Lung (tissue), 12 donors: ENCODE measurements around the gene ANTKMT. TPM values are rescaled to one million over a fixed set of nuclear protein-coding genes. Genes with fewer than 3 reads are reported as not detected.

Experiments used
- ATAC-seq: fragments of 200-7000 bp; cut with Tn5 transposase; one replicate; pipeline ENCODE4 v1.9.1; 2020; ENCODE audit warnings: moderate number of reproducible peaks; ENCODE audit not compliant: insufficient read depth, low FRiP score
- DNase-seq, 3 donors: peaks; one replicate each; pipeline ENCODE4 v3.0.0-alpha.2; 2013 to 2017
- H3K27ac ChIP-seq, 2 donors: one replicate each; pipeline ENCODE4 v1.5.1; 2013; ENCODE audit warnings: mild to moderate bottlenecking in 2 of 2, moderate library complexity in 2 of 2, control low read depth in 1 of 2, inconsistent platforms in 1 of 2, low read depth in 1 of 2, low read length in 1 of 2
- H3K27me3 ChIP-seq, 3 donors: one replicate each; pipeline ENCODE4 v1.5.1; 2013; ENCODE audit warnings: low read length in 2 of 3; ENCODE audit not compliant: control insufficient read depth in 3 of 3, insufficient read depth in 3 of 3
- H3K36me3 ChIP-seq, 4 donors: one replicate each; pipeline ENCODE4 v1.5.1; 2013; ENCODE audit warnings: low read length in 4 of 4, mild to moderate bottlenecking in 1 of 4, moderate library complexity in 1 of 4; ENCODE audit not compliant: control insufficient read depth in 4 of 4, insufficient read depth in 4 of 4
- H3K4me1 ChIP-seq, 5 donors: one replicate each; pipeline ENCODE4 v1.5.1; 2013; ENCODE audit warnings: low read length in 5 of 5, mild to moderate bottlenecking in 2 of 5, moderate library complexity in 1 of 5; ENCODE audit not compliant: control insufficient read depth in 5 of 5, insufficient read depth in 5 of 5
- H3K4me3 ChIP-seq: one replicate; pipeline ENCODE4 v1.5.1; 2013; ENCODE audit warnings: mild to moderate bottlenecking, control low read depth, moderate library complexity
- H3K9ac ChIP-seq, 2 donors: one replicate each; pipeline ENCODE4 v1.5.1; 2013; ENCODE audit warnings: low read length in 2 of 2, control low read depth in 1 of 2; ENCODE audit not compliant: insufficient read depth in 1 of 2
- H3K9me3 ChIP-seq, 4 donors: one replicate each; pipeline ENCODE4 v1.5.1; 2013; ENCODE audit warnings: low read length in 3 of 4, mild to moderate bottlenecking in 1 of 4, moderate library complexity in 1 of 4; ENCODE audit not compliant: control insufficient read depth in 4 of 4, insufficient read depth in 3 of 4
- WGBS, 2 donors: extraction: QIAGEN DNeasy Blood & Tissue Kit; methylation state at CpG; one replicate each; pipeline ENCODE4 v1.1.7; 2013; 5-methylcytosine and 5-hydroxymethylcytosine counted together
- polyA plus RNA-seq, 2 donors: library from polyadenylated mRNA; stranded (reverse); fragments of 200-250 nt; gene quantifications; one replicate each; pipeline ENCODE4 v1.2.1, GENCODE V29; 2013
- total RNA-seq, 2 donors: library from RNA; depleted of rRNA in 1 of 2; stranded (reverse); fragments of >200 nt in 1 of 2; gene quantifications; one replicate each; pipeline ENCODE4 v1.2.1, GENCODE V29; 2014 to 2021
- TF ChIP-seq, protein P1 (sequence below): IDR thresholded peaks from 2 replicates; pipeline ENCODE4 v1.5.1; 2012; ENCODE audit warnings: mild to moderate bottlenecking; ENCODE audit errors: control extremely low read depth, extremely low read depth
- donor health status: control.
- donor health status: control.
- donor health status: Bipolar disorder and iron deficiency.
- donor health status: healthy.
- donor health status: DM: yes; HTN: yes; CAD: no.

Gene ANTKMT
- total and polyA plus RNA-seq, 4 donors: 9.2 to 65.7 (median 45.9) TPM

DNA sequence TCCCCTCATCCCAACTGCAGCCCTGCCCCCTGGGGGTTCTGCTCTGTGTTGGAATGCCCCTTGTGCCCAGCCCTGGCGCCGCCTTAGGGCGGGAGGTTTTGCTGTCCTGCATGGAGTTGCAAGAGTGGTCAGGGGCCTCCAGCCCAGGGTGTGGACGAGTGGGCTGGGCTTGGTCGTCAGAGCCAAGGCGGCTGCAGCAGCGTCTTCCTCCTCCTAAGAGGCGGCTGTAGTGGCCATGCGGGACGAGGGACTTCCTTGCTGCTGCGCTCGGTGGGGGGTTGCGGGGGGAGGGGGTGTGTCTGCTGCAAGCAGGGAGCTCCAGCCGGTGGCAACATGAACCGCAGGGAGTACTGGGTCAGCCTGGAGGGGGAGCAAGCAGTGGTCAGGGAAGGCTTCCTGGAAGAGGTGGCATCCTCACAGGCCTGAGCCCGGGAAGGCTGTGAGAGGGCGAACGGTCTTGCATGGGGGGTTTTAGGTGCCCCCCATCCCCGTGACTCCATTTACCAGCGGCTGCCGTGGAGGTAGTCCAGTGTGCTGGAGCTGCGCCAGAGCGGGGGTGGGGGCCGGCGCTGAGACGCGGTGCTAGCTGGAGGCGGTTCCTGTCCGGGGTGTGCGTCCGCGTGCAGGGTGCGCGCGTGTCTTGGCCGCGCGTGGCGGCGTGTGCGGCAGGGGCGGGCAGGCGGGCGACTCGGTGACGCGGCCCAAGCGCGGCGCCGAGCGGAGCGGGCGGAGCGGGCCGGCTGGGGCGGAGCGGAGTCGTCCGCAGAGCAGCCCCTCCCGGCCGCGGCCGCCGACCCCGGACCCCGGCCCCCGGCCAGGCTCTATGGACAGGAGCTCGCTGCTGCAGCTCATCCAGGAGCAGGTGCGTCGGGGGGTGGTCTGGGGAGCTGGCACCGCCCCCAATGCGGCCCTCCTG lies 45.7 kb upstream of the ANTKMT start, which contains the start of gene RHBDL1:
TSS of gene RHBDL1 (plus strand) at position 704 of the 916 bp plus-strand sequence. CDS start at position 824, 120 bp downstream.
- Histone ChIP-seq H3K4me3 (no peak within 1 kb of the TSS), H3K4me1 (peaks cover 0 to 17% (median 11%) of the 10 kb centered on the region in 5 donors), H3K9ac (no peak within 1 kb of the TSS), H3K27me3 (no peaks in the 10 kb centered on the region), H3K9me3 (peaks cover 0 to 4% (median 0%) of the 10 kb centered on the region in 4 donors), H3K36me3 (peaks cover 2 to 37% (median 17%) of the 10 kb centered on the region in 4 donors), H3K27ac (no peak within 1 kb of the TSS)
- TF ChIP-seq, protein P1, sequence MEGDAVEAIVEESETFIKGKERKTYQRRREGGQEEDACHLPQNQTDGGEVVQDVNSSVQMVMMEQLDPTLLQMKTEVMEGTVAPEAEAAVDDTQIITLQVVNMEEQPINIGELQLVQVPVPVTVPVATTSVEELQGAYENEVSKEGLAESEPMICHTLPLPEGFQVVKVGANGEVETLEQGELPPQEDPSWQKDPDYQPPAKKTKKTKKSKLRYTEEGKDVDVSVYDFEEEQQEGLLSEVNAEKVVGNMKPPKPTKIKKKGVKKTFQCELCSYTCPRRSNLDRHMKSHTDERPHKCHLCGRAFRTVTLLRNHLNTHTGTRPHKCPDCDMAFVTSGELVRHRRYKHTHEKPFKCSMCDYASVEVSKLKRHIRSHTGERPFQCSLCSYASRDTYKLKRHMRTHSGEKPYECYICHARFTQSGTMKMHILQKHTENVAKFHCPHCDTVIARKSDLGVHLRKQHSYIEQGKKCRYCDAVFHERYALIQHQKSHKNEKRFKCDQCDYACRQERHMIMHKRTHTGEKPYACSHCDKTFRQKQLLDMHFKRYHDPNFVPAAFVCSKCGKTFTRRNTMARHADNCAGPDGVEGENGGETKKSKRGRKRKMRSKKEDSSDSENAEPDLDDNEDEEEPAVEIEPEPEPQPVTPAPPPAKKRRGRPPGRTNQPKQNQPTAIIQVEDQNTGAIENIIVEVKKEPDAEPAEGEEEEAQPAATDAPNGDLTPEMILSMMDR: no peak
- ATAC-seq (no peak), DNase-seq (peak in 1 of 3 donors; percentile 49)
- 5 to 6% methylated on average over 66 to 73 of the region's 73 CpGs for WGBS, 2 donors

DNA sequence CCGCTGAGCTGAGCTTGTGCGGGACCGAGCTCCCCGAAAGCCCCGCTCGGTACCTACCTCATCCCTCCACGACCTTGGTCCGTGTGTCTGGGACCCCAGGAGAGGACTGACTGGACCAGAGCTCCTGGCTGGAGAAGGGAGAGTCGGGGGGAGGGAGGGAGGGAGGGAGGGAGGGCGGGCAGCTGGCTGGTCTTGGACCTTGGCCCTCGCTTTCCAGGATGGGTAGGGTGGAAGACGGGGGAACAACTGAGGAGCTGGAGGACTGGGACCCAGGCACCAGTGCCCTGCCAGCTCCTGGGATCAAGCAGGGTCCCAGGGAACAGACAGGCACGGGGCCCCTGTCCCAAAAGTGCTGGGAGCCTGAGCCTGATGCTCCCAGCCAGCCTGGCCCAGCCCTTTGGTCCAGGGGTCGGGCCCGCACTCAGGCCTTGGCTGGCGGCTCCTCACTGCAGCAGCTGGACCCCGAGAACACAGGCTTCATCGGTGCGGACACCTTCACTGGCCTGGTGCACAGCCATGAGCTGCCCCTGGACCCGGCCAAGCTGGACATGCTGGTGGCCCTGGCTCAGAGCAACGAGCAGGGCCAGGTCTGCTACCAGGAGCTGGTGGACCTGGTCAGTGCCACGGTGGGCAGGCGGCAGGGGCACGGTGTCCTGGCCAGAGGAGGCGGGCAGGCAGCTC lies 44.9 kb upstream of the ANTKMT start:
- TF ChIP-seq, protein P1: no peak
- no peaks in the 10 kb centered on the region for H3K27me3 ChIP-seq
- WGBS, 2 donors: 51 to 56% methylated on average over 19 to 25 of the region's 25 CpGs
- no peak for DNase-seq
- peaks cover 2 to 29% (median 13%) of the 10 kb centered on the region in 4 donors for H3K36me3 ChIP-seq
- peaks cover 0 to 18% (median 11%) of the 10 kb centered on the region in 5 donors for H3K4me1 ChIP-seq
- no peak overlapping the region for H3K27ac ChIP-seq
- H3K9ac ChIP-seq: no peak overlapping the region
- H3K9me3 ChIP-seq: peaks cover 0 to 4% (median 0%) of the 10 kb centered on the region in 4 donors
- H3K4me3 ChIP-seq: no peak overlapping the region
- ATAC-seq: no peak

DNA sequence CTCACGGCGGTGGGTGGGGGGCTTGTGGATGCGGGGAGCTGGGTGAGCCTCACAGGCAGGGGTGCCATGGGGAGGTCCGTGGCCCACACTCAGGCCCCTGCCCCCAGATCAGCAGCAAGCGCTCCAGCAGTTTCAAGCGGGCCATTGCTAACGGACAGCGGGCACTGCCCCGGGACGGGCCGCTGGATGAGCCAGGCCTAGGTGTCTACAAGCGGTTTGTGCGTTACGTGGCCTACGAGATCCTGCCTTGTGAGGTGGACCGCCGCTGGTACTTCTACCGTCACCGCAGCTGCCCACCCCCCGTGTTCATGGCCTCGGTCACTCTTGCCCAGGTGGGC lies 44.4 kb upstream of the ANTKMT start:
- peaks cover 2 to 23% (median 13%) of the 10 kb centered on the region in 5 donors for H3K4me1 ChIP-seq

More for the DNA sequence above, 44.4 kb upstream of the ANTKMT start:
- H3K9ac ChIP-seq: no peak overlapping the region
- TF ChIP-seq, protein P1: no peak
- ATAC-seq: no peak
- peaks cover 0 to 4% (median 0%) of the 10 kb centered on the region in 4 donors for H3K9me3 ChIP-seq
- no peak overlapping the region for H3K27ac ChIP-seq
- WGBS, 2 donors: 82 to 87% methylated on average over 20 to 21 of the region's 21 CpGs
- no peaks in the 10 kb centered on the region for H3K27me3 ChIP-seq
- peaks cover 1 to 24% (median 12%) of the 10 kb centered on the region in 4 donors for H3K36me3 ChIP-seq
- no peak for DNase-seq
- no peak overlapping the region for H3K4me3 ChIP-seq
